ENCODE results near the gene SYVN1. TPM values are rescaled to one million over a fixed set of nuclear protein-coding genes. Genes with fewer than 3 reads are reported as not detected.
"Not testable (repeated sequence)": the region's sequence is repeated elsewhere in the genome, so short reads cannot be mapped to it uniquely, and the experiment has no call there.

SYVN1 gene
- total RNA-seq, result 10 to 100 TPM; 33.2 to 41.6 TPM
- long read RNA-seq, partial matches to known transcripts, result 4 of 4 reads
- long read RNA-seq, other reads (novel, unspliced or antisense), result 0 of 4 reads

DNA sequence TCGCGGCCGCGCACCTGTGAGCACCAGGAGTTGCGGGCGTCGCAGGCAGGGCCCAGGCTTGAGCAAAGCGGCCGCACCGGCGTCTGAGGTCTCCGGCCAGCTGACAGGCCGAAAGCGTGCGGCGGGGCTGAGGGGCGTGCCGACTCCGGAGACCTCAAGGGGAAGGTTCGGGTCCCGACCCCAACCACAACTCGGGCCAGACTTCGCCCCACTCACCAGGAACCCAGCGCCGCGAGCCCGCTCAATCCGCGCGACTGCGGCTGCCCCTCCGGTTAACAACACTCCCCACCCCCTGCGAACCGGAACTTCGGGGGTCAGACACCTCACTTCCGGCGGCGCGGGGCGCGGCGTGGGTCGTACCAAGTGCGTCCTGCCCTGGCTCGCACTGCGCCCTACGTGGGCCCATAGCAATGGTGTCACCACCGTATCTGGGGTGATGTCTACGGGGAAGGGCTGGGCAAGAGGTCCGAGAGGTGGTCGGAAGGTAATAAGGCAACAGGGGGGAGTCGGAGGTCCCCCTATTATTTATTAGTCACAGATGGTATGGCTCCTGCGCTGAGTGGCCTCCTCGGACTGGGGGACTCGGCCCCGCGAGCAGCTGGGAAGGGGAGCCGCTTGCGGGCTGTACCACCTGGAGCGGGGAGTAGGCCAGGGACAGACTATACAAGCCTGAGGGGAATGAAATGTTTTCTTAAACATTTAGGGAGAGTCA, at the start of gene SYVN1:
Gene SYVN1, minus strand, starts transcription at position 280 of the 712 bp plus-strand sequence. CDS start 918 bp downstream, outside the sequence.
- intact Hi-C loops (cut with DNase I), result no loop called here

DNA sequence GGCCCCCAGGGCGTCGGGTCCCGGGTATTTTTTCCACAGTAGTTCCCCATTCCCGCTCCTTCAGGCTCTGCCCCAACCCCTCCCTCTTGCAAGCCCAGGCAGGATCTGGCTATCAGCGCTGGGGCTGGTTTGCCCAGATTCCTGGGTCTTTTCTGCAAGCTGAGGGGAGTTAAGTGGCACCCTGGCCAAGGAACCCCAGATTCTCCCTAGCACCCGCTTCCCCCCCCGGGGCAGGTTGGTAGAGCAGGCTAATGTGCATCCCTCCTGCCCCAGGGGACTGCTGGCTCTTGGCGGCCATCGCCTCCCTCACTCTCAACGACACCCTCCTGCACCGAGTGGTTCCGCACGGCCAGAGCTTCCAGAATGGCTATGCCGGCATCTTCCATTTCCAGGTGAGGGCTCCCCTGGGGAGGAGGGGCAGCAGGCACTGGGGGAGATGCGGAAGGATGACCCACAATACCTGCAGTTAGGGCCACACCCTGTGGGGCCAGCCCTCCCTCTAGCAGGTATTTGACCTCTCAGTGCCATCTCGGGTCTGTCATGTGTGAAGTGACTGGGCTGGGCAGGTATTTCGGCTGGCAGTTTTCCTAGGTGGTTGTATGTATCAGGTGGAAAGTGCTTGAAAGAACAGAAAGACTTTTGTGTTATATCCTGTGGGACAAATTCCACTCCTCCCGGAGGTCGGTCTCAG, 49.0 kb upstream of the SYVN1 start:
- ATAC-seq (no peak), DNase-seq (no peak)
- intact Hi-C loops (cut with DNase I), result loop anchor here in 1 of 2 donors (5.0 kb wide), 1 partner anchor 61 kb away; the partner anchor contains the start of genes FAU and MRPL49

More for the DNA sequence above, at the start of gene SYVN1:
- DNase-seq (peak; percentile 93), ATAC-seq (peak; percentile 92 to 95)

DNA sequence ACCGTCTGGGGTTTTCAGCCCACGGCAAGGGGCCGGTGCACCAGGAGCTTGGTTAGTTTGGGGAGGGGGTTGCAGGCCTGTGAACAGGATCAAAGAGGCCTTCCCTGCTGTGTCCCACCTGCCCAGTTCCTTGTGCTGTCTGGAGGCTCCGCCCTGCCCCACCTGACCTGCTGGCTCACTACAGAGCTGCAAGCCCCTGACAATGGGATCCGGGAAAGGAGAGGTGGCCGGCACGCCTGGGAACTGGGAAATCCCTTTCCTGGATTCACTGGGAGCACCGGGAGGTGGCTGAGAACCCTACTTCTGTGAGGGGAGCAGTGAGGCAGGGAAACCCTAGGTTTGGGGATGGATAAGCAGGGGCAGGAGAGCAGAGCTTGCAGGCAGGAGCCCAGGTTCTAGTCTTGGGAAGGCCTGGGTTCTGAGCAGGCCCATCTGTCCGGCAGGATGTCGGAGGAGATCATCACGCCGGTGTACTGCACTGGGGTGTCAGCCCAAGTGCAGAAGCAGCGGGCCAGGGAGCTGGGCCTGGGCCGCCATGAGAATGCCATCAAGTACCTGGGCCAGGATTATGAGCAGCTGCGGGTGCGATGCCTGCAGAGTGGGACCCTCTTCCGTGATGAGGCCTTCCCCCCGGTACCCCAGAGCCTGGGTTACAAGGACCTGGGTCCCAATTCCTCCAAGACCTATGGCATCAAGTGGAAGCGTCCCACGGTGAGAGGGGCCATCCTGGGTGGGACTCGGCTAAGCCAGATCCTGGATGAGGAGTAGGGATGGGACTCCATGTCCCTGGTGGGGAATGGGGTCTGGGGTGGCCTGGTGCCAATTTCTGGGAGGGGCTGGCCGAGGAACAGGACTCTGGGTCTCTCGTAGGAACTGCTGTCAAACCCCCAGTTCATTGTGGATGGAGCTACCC, 48.2 kb upstream of the SYVN1 start:
- ATAC-seq, result peak; percentile 20 to 37
- intact Hi-C loops (cut with DNase I), result loop anchor here in 1 of 2 donors (5.0 kb wide), 1 partner anchor 60 kb away; the partner anchor contains the start of genes FAU and MRPL49
- no peak for DNase-seq

DNA sequence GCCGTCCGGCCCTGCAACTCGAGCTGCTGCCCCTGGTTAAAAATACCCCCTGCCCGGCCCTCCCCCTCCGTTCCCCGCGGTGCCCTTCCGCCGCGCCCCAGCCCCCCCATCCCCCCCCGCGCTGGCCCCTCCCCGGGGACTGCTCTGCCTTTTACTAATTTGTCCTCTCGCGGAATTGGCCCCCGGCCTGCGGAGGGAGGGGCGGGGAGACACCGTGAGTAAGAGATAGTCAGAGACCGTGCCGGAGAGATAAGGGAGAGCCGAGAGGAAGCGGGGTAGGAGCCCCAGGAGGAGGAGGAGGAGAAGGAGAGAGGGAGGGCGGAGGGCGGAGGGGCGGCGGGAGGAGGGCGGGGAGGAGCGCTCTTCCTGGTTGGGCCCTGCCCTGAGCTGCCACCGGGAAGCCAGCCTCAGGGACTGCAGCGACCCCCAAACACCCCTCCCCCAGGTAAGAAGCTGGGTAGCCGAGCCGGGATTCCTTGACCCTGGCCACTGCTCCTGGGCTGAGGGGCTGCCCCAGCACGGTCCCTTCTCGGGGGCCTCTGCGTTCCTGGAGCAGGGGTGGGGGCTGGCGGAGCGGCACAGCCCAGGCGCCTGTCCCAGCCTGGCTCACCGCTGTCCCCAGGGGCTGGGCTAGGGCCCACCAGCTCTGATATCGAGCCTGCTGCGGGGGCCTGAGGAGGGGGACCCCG, 47.4 kb upstream of the SYVN1 start, which contains the start of gene CAPN1:
Gene CAPN1, plus strand, starts transcription at position 360 of the 689 bp plus-strand sequence. CDS start 774 bp downstream, outside the sequence.
- peak; percentile 85 to 92 for ATAC-seq
- intact Hi-C loops (cut with DNase I), result loop anchor here in 1 of 2 donors (5.0 kb wide), 1 partner anchor 59 kb away; the partner anchor contains the start of genes FAU and MRPL49
- peak; percentile 91 for DNase-seq

DNA sequence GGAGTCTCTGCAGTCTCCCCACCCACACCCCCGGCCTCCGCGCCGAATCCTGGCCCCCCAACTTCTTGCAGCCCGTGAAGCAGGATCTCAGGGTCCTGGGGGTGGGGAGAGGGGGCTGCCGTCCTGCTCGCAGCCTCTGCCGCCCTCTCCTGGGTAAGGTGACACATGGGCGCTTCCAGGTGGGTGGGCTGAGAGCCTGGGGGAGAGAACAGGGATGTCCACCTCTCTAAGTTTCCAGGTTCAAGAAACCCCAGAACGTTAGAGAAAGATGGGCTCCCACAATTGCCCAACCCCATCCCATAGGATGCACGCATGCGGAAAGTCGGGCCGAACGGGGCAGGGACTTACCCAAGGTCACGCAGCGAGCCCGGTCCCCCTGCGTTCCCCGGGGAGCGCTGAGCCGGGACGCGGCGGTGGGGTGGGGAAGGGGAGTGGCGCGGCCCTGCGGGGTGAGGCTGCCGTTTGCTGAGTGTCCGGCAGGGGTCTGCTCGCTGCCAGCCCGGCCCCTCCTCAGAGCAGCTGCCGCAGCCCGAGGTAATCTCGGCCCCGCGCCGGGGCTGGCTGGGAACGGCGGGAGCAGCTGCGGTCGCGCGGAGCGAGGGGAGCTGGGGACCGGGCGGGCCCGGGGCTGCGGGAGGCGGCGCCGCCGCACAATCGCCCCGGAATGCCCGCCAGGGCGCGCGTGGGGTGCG, 46.7 kb upstream of the SYVN1 start:
- peak; percentile 72 to 73 for ATAC-seq
- DNase-seq, result peak; percentile 62
- intact Hi-C loops (cut with DNase I), result loop anchor here in 1 of 2 donors (5.0 kb wide), 1 partner anchor 59 kb away; the partner anchor contains the start of genes FAU and MRPL49

DNA sequence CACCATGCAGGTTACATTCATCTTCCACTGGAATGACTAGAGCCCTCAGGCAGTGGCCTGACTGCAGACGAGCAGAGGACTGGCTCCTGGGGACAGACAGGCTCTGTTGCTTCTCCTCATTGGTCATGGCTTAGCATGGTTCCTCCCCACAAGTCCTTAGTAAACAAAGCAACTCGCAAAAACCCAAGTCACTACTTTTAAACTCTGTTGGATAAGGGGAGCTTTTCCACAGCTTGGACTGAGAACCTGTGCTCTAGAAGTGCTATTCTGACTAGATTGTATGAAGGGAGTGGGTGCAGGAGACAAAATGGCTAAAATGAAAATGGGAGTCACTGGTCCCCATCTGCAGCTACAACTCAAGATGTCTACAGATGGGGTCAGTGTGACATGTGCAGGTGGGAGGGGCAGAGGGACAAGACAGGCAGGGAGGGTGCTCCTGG, 40.3 kb upstream of the SYVN1 start:
- DNase-seq, ATAC-seq: not testable (repeated sequence)
- intact Hi-C loops (cut with DNase I), result loop anchor here in 1 of 2 donors (5.0 kb wide), 1 partner anchor 32 kb away; no protein-coding TSS in a partner anchor

DNA sequence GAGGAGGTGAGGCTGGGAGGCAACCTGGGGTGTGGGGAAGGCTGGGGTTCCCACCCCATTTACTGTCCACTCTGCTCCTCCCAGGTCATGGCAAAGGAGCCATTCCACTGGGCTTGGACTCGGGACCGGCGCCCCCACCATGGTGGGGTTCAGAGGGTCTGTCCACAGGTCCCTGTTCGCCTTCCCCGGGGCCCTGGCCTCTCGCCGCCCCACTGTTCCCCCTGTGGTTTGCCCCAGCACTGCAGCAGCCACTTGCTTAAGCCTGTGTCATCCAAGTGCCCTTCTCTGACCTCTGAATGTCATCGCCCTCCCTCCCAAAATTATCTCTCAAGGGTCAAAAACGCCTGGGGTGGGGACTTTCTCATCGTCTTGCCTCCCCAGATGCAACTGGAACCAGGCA, 38.3 kb upstream of the SYVN1 start:
- DNase-seq (no peak), ATAC-seq (no peak)
- intact Hi-C loops (cut with DNase I), result no loop called here

DNA sequence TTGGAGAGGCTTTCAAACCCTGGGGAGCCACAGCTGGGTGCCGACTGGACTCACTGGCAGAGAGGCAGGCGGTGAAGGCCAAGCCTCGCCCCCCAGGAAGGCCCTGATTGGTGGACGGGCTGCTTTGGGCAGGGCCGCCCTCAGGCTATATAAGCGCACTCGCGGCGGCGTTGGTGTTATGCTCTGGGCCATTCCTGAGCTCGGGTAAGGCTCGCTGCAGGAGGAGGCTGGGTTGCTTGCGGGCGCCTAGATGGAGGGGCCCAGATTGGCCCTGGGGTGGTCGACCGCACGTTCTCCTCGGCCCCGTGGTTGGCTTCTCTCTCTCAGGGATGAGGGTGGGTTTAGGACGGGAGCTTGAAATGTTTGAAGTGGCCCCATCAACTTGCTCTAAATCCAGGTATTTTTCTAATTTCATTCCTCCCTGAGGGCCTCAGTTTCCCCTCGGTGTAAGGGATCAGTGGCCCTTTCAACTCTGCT, 35.8 kb upstream of the SYVN1 start, which contains the start of gene SPDYC:
Gene SPDYC, plus strand, starts transcription at position 176 of the 477 bp plus-strand sequence. CDS start 1,125 bp downstream, outside the sequence.
- intact Hi-C loops (cut with DNase I), result no loop called here
- no peak for DNase-seq
- ATAC-seq, result no peak

DNA sequence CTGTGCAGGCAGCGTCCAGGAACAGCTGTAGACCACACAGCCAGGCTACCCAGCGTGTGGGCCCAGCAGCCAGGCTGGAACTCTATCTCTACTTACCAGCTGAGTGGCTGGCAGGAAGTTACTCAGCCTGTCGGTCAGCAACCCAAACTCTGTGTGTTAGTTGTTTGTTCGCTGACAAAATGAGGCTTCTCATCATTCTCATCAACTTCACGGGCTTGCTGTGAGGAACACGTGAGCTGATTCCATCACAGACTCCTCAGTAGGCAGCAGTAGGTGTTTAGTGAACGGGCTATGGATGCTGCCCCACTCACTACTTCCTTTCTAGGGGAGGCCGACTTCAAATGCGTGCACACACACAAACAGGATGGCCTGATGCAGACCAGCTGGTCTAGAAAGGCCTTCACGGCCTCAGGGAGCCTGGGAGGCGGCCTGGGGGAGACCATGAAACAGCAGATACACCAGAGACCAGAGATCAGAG, 34.9 kb upstream of the SYVN1 start:
- ATAC-seq (no peak), DNase-seq (no peak)
- intact Hi-C loops (cut with DNase I), result no loop called here

DNA sequence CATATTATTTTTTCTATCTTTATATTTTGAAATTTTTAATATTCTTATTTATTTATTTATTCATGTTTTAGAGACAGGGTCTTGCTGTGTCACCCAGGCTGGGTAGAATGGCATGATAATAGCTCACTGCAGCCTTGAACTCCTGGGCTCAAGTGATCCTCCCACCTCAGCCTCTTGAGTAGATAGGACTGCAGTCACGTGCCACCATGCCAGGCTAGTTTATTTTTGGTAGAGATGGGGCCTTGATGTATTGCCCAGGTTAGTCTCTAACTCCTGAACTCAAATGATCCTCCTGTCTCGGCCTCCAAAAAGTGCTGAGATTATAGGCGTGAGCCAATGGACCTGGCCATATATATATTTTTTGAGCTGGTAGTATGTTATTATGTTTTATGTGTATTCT, 33.3 kb upstream of the SYVN1 start:
- ATAC-seq (no peak), DNase-seq (no peak)

DNA sequence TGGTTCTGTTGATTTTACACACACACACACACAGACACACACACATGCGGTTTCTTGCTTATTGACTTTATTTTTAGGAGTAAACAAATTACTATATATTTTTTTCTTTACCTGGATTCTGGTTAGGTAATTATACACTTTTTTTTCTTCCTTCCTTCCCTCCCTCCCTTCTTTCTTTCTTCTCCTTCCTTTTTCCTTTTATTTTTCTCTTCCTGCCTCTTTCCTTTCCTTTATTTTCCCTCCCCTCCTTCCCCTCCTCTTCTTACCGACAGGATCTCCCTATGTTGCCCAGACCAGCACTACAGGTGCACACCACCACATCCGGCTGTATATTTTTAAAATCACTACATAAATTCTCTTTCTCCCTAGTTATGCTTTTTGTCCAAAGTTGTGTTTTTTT, 32.6 kb upstream of the SYVN1 start:
- DNase-seq (no peak), ATAC-seq (no peak)
- intact Hi-C loops (cut with DNase I), result no loop called here

More for the DNA sequence above, 33.3 kb upstream of the SYVN1 start:
- intact Hi-C loops (cut with DNase I), result no loop called here

DNA sequence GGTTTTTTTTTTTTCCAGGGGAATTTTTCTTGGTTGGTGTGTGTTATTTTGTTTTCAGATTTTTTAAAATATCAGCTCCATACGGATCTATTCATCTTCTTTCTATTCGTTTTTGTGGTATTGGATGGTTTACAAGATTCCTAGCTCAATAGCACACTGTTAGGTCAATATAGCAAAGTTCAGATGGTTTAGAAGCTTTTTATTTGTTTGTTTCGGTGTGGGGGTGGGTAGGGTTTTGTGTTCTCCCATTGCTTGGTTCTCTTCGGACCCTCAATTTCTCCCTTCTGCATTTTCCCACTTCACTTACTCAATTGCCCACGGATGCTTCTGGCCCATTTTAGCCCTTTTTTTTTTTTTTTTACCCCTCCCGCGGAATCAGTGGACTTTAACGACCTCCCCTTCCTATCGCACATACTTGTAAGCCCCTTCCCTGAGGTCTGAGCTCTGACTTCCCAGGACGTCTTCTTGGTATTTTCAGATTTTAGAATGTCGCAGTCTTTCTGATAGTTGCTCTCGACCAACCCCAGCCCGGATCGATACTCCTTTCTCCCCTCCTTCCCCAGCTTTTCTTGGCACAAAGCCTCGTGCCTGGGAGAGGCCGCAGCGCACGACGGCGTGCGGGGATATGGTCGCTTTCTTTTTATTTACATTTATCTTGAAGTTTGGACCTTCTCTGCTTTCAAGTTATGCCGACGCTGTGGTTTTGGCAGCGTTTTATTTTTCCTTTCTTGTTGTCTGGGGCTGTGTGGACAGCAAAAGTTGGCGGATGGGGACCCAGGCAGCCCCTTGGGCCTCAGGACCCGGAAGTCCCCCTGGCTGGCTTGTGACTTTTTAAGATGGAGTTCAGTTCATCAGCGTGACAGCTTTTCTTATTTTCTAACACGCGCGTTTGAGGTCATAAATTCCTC, 31.3 kb upstream of the SYVN1 start:
- intact Hi-C loops (cut with DNase I), result no loop called here
- no peak for ATAC-seq

DNA sequence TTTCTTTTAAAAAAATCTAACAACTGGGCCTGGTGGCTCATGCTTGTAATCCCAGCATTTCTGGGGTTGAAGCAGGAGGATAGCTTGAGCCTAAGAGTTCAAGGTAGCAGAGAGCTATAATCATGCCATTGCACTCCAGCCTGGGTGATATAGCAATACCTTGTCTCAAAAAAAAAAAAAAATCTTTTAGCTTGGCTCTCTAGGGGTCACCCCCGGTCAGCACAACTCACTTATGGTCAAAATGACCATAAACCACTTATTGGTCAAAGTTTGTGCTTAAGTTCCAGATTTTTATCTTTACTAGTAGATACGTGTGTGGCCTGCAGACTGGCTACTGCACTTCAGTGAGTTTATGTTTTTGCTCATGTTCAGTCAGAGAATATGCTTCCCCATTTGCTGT, 29.4 kb upstream of the SYVN1 start:
- DNase-seq (no peak), ATAC-seq (no peak)
- intact Hi-C loops (cut with DNase I), result no loop called here

More for the DNA sequence above, 31.3 kb upstream of the SYVN1 start:
- DNase-seq, result no peak

DNA sequence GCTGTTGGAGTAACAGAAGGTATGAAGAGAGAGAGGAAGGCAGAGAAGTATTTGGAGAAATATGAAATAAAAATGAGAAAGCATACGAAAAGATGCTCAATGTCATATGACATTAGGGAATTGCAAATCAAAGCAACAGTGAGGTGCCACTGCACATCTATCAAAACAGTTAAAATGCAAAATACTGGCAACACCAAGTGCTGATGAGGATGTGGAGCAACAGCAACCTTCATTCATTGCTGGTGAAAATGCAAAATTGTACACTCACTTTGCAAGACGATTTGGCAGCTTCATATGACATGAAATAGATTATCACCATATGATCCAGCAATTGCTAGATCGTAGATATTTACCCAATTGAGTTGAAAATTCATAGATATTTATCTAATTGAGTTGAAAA, 26.3 kb upstream of the SYVN1 start:
- intact Hi-C loops (cut with DNase I), result no loop called here
- ATAC-seq (no peak), DNase-seq (no peak)

DNA sequence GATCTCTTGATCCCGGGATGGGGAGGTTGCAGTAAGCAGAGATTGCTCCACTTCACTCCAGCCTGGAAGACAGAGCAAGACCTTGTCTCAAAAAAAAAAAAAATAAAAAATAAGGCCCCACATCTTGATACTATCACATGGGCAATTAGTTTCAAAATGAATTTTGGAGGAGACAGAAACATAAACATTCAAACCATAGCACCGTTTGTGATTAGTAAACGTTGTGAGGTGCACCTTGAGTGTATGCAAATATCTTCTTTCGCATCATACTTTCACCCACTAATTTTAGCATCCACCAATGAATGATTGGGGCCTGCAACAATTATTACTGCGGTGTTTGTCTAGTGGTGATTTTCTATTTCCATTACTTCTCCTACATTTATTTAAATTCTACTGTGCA, 24.7 kb upstream of the SYVN1 start:
- DNase-seq, result no peak
- no peak for ATAC-seq
- intact Hi-C loops (cut with DNase I), result no loop called here

DNA sequence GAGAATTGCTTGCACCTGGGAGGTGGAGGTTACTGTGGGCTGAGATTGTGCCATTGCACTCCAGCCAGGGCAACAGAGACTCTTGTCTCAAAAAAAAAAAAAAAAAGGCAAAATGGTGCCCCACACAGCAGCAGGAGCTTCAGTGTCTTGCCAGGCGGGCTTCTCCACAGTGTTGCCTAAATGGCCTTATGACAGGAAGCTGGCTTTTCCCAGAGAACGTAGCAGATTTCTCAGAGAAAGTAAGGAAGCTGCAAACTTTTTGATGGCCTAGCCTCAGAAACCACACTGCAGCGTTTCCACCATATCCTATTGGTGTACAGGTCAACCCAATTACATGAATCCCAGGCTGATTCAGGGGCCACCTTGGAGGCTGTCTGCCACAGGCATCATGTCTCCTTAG, 23.0 kb upstream of the SYVN1 start:
- ATAC-seq (no peak), DNase-seq (no peak)
- intact Hi-C loops (cut with DNase I), result no loop called here

All from left cardiac atrium (tissue), 4 donors.